Measurements from ENCODE around the gene TRIO.

DNA sequence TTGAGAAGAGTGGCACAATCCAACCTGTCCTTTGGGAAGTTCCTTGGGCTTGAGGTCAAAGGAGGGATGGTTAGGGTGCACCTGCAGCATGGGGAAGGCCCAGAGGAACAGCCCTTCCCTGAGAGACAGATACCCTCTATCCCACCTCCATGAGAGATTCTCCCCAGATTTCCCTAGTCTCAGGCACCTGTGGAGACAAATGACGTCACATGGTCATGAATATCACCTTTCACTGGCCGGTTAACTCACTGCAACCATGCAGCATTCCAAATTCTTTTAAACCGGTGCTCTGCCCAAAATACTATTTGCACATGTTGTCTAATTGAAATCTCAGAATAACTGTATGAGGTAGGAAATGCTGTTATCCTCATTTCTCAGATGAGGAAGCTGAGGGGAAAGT is 15.6 kb upstream of the TRIO start:
- TF ChIP-seq SP2 (tag by site-specific recombination; IDR thresholded peaks at IDR 0.05) = no peak
- no peak for TF ChIP-seq ZNF157 (tag by site-specific recombination; IDR thresholded peaks at IDR 0.05)
- TF ChIP-seq ZNF654 (tag by site-specific recombination; IDR thresholded peaks at IDR 0.05; ENCODE audit: low read depth) = no peak
